HG02852 (cell line): ENCODE data around the gene FBN3.
"Not testable (repeated sequence)": the region's sequence is repeated elsewhere in the genome, so short reads cannot be mapped to it uniquely, and the experiment has no call there.

Source experiments
- ATAC-seq: cut with Tn5 transposase; IDR thresholded peaks from one replicate; pipeline ENCODE4 v1.9.1; 2021; ENCODE audit warnings: mild to moderate bottlenecking, moderate library complexity; ENCODE audit not compliant: unreplicated experiment

FBN3 gene

GRCh38 chr19:8149261-8150094 lies at the start of gene FBN3:
Gene FBN3 (minus strand): TSS chr19:8149592. CDS start chr19:8147480, 2,112 bp downstream.
- no peak for ATAC-seq

- no peak for ATAC-seq
Measured at GRCh38 chr19:8196271-8196927, 47.0 kb upstream of the FBN3 start.

GRCh38 chr19:8194528-8195267 lies 45.3 kb upstream of the FBN3 start:
- ATAC-seq, result no peak

GRCh38 chr19:8192221-8192820 lies 42.9 kb upstream of the FBN3 start:
- ATAC-seq, result no peak

GRCh38 chr19:8185343-8186068 lies 36.1 kb upstream of the FBN3 start:
- no peak for ATAC-seq

DNA sequence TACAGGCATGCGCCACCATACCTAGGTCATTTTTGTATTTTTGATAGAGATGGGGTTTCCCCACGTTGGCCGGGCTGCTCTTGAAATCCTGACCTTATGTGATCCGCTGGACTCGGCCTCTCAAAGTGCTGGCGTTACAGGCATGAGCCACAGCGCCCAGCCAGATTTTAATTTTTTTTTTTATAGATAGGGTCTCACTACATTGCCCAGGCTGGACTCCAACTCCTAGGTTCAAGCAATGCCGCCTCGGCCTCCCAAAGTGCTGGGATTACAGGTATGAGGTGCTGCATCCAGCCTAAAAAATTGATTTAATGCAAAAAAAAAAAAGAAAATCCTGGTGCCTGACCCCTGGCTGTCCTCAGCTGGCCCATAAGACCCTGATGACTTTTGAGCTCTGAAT lies 34.9 kb upstream of the FBN3 start:
- ATAC-seq, result no peak

DNA sequence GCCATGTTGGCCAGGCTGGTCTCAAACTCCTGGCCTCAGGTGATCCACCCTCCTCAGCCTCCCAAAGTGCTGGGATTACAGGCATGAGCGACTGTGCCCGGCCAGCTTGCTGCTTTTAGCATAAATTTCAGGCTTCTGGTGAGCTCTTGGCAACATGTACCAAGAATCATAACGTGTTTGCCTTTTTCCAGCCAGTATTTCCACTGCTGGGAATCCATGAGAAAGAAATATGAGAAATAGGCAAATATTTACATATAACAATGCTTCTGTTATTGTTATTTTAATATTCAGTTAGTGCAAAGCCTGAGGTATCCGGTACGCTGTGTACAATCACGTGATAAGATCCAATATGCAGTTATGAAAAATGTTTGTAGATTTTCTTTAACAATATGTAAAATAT lies 30.6 kb upstream of the FBN3 start:
- no peak for ATAC-seq

- ATAC-seq, result no peak
Measured at GRCh38 chr19:8174706-8175105, 25.3 kb upstream of the FBN3 start.

GRCh38 chr19:8168537-8168936 lies 19.1 kb upstream of the FBN3 start:
- ATAC-seq, result no peak

DNA sequence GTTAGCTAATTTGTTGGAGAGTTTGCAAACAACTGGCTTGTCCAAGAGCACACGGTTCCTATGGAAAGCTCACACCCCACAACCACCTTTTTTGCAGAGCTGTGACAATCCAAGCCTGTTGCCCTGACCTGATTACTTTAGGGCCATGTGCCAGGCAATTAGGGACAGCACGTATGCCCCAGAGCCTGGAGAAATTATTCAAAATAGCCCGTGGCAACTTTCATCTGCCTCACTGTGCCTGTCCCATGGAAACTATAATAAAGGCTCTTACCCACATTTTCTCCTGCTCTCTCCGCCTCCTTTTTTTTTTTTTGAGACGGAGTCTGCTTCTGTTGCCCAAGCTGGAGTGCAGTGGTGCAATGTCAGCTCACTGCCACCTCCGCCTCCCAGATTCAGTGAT lies 18.6 kb upstream of the FBN3 start:
- no peak for ATAC-seq

- no peak for ATAC-seq
Measured at GRCh38 chr19:8163759-8164158, 14.4 kb upstream of the FBN3 start.

DNA sequence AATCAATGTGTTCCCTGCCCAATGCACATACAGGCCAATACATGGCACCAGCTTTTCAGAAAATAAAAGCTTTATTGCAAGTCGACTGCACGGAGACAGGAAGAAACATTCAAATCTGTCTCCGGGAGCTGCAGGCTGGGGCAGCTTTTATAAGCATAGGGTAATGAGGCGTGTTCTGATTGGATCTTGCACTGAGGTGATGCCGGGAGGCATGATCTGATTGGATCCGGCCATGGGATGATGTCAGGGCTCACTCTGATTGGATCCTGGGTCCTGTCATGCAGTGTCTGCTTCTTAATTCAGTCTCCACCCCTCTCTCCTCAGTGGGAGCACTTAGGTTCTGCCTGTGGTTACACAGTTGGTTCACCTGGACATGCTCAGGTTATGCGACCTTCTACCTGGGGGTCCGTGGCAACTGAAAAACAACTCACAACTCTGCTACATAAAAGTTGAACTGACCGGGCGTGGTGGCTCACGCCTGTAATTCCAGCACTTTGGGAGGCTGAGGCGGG lies 11.8 kb upstream of the FBN3 start:
- no peak for ATAC-seq

DNA sequence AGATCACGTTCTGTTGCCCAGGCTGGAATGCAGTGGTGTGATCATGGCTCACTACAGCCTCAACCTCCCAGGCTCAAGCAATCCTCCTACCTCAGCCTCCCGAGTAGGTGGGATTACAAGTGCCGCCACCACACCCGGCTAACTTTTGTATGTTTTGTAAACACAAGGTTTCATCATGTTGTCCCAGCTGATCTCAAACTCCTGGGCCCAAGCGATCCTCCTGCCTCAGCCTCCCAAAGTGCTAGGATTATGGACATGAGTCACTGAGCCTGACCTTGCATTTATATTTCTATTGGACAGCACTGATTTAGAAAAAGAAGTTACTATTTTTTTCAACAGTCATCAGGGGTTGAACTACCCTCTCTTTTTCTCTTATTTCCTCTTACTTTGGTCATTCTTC lies 9.9 kb upstream of the FBN3 start:
- not testable (repeated sequence) for ATAC-seq

DNA sequence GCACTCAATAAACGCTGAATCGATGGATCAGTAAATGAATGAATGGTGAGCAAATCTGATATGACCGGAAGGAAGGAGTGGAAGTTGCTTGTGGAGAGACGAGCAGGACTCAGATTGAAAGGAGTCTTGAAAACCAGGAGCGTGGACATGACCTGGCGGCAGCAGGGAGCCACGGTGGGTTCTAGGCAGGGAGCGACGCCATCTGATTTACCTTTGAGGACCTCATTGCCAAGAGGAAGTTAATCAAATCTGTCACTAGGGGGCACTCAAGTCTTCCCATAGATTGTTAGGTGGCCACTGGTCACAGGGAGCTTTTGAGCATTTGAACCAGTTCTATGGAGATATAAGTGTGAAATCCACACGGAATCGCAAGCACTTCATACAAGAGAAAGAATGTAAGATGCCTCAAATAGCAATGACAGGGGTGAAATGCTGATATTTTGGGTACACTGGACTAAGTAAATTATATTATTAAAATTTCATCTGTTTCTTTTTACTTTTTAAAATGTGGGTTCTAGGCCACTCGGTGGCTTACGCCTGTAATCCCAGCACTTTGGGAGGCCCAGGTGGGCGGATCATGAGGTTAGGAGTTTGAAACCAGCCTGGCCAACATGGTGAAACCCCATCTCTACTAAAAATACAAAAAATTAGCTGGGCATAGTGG lies 9.2 kb upstream of the FBN3 start:
- no peak for ATAC-seq

- no peak for ATAC-seq
Measured at GRCh38 chr19:8155318-8155717, 5.9 kb upstream of the FBN3 start.

DNA sequence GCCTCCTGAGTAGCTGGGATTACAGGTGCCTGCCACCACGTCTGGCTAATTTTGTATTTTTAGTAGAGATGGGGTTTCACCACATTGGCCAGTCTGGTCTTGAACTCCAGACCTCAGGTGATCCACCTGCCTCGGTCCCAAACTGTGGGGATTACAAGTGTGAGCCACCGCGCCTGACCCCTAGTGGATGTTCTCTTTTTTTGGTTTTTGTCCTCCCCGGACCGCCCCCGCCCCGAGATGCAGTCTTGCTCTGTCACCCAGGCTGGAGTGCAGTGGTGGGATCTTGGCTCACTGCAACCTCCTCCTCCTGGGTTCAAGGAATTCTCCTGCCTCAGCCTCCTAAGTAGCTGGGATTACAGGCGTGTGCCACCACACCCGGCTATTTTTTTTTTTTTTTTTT lies 4.6 kb upstream of the FBN3 start:
- not testable (repeated sequence) for ATAC-seq

GRCh38 chr19:8151767-8152035 lies 2.3 kb upstream of the FBN3 start:
- no peak for ATAC-seq

DNA sequence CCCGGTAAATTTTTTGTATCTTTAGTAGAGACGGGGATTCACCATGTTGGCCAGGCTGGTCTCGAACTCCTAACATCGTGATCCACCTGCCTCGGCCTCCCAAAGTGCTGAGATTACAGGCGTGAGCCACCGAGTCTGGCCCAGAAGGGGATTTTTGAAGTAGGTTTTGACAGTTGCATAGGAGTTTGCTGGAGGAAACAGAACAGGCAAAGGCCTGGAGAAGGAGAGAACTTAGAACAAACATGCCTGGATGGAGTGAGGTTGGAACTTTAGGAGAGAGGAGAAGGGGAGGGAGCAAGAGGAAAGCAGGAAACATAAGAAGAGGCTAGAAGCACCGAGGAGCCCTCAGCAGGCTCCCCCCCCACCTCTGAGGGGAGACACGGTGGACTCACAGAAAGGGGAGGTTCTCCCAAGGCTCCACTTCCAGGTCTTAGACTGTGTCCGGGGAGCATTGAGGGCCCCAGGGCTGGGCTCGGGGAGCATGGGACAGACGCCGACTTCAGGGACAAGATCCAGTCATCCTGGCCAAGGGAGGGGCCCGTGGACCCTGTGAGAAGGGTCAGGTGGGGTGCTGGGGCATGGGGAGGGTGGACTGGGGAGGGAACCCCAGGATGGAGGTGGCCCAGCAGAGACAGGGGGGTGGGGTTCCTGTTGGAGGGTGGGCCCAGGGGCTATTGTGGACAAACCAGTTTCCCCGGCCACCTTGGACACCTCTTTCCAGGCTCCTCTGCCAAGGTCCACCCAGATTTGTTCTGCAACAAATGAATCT lies 1.8 kb upstream of the FBN3 start:
- no peak for ATAC-seq

DNA sequence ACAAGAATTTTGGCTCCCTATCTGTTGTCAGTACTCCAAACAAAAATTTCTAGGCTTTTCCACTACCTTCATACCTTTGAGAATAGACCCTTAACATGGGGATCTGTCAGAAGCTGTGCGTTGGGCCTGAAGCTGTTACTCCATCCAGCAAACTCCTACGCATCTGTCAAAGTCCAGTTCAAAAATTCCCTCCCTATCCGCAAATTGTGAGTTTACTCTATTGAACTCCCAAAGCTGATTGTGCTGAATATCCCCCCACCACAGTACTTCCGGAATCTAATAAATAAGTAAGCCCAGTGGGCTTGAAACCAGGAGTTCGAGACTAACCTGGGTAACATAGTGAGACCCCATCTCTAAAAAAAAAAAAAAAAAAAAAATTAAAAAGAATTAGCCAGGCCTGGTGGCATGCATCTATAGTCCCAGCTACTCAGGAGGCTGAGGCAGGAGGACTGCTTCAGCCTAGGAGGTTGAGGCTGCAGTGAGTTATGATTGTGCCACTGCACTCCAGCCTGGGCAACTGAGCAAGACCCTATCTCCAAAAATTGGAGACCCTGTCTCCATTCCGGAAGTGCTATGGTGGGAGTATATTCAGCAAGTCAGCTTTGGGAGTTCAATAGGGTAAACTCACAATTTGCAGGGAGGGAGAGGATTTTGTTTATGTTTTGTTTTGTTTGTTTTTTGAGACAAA lies 930 bp upstream of the FBN3 start:
- ATAC-seq, result no peak
